HepG2 (cell line): ENCODE measurements around the gene WWP2. TPM values are rescaled to one million over a fixed set of nuclear protein-coding genes. Genes with fewer than 3 reads are reported as not detected.

Source experiments
- ATAC-seq: fragments of 200-7000 bp; cut with Tn5 transposase; 3 replicates; pipeline ENCODE4 v1.9.1; 2020; ENCODE audit warnings: mild to moderate bottlenecking, moderate library complexity
- BruUV-seq: library from RNA; stranded (reverse); fragments of 400-500 nt; replicated peaks from 2 replicates; lab custom pipeline; 2021; lab: Mats Ljungman, UMichigan
- CTCF ChIA-PET: fragments of 300-600 bp; formaldehyde crosslinking; extraction: SDS; loops from one replicate; lab custom pipeline; 2021; ENCODE audit warnings: low total read pairs, inconsistent platforms, low intra/inter-chr PET ratio; lab: Yijun Ruan, JAX
- POLR2A ChIA-PET: fragments of 350-600 bp; sonication (Branson Sonifier 250); formaldehyde crosslinking; loops from one replicate; lab custom pipeline; 2020; ENCODE audit warnings: antibody characterized with exemption, inconsistent platforms; lab: Yijun Ruan, JAX
- DNase-seq: peaks from one replicate; pipeline ENCODE4 v3.0.0-alpha.2; 2015; ENCODE audit warnings: low spot score
- FAIRE-seq: peaks from 3 replicates; lab custom pipeline; 2011; peaks lifted over from hg19 to GRCh38; lab: Jason Lieb, UNC
- H2AFZ ChIP-seq: one replicate; pipeline ENCODE4 v1.6.1; 2011; ENCODE audit warnings: low read length, inconsistent platforms
- H3K27ac ChIP-seq: fragments of 300-600 bp; 3 replicates; pipeline ENCODE4 v1.8.0; 2011; ENCODE audit warnings: mixed run types, mild to moderate bottlenecking, mixed read lengths, low read length, inconsistent platforms; ENCODE audit not compliant: insufficient read depth; ENCODE audit errors: extremely low read length
- H3K27me3 ChIP-seq, 2 experiments: fragments of 200-600 bp in 1 of 2; 2 replicates in 1 of 2; 3 replicates in 1 of 2; pipeline versions ENCODE4 v1.6.0 to v1.8.0; 2011; ENCODE audit warnings: low read length in 2 of 2, mild to moderate bottlenecking in 2 of 2, moderate library complexity in 2 of 2, inconsistent platforms in 1 of 2; ENCODE audit not compliant: insufficient read depth in 2 of 2, control insufficient read depth in 1 of 2
- H3K36me3 ChIP-seq, 2 experiments: fragments of 200-600 bp in 1 of 2; replicated peaks in 1 of 2; 2 replicates in 1 of 2; 3 replicates in 1 of 2; pipeline versions ENCODE4 v1.5.1 to v1.8.0; 2011; ENCODE audit warnings: low read length in 2 of 2, inconsistent platforms in 1 of 2; ENCODE audit not compliant: insufficient read depth in 2 of 2, control insufficient read depth in 1 of 2
- H3K4me1 ChIP-seq: 2 replicates; pipeline ENCODE4 v1.5.1; 2012; ENCODE audit warnings: low read length, inconsistent platforms; ENCODE audit not compliant: insufficient read depth
- H3K4me2 ChIP-seq: 2 replicates; pipeline ENCODE4 v1.6.0; 2011; ENCODE audit warnings: low read depth, low read length, inconsistent platforms
- H3K4me3 ChIP-seq, 3 experiments: fragments of 200-600 bp in 1 of 3; sonication (generic), shearing (Covaris generic) in 1 of 3; replicated peaks in 1 of 3; 2 replicates each; pipeline ENCODE4 v1.5.1; 2011 to 2016; ENCODE audit warnings: low read length in 3 of 3, inconsistent platforms in 2 of 3, low read depth in 2 of 3, mild to moderate bottlenecking in 2 of 3, control low read depth in 1 of 3, mixed read lengths in 1 of 3; ENCODE audit not compliant: insufficient read depth in 1 of 3
- H3K79me2 ChIP-seq: one replicate; pipeline ENCODE4 v1.6.1; 2011; ENCODE audit warnings: low read length, inconsistent platforms; ENCODE audit not compliant: insufficient read depth
- H3K9ac ChIP-seq: 2 replicates; pipeline ENCODE4 v1.6.0; 2011; ENCODE audit warnings: mild to moderate bottlenecking, low read depth, low read length, inconsistent platforms; ENCODE audit not compliant: insufficient read depth
- H3K9me3 ChIP-seq: 2 replicates; pipeline ENCODE4 v1.5.1; 2012; ENCODE audit warnings: mild to moderate bottlenecking, low read length
- H4K20me1 ChIP-seq: 2 replicates; pipeline ENCODE4 v1.6.0; 2011; ENCODE audit warnings: inconsistent platforms, mild to moderate bottlenecking, low read length, moderate library complexity; ENCODE audit not compliant: insufficient read depth
- DPF2 ChIP-seq: sonication (generic); formaldehyde crosslinking; IDR thresholded peaks from 2 replicates; pipeline ENCODE4 v1.4.0; 2020; ENCODE audit warnings: mild to moderate bottlenecking, low read depth, missing genetic modification reagents, borderline replicate concordance
- IRF9 ChIP-seq: sonication (generic); formaldehyde crosslinking; IDR thresholded peaks from 2 replicates; pipeline ENCODE4 v1.8.0; 2022; ENCODE audit warnings: missing genetic modification reagents, mild to moderate bottlenecking, borderline replicate concordance
- JARID2 ChIP-seq: sonication (generic); formaldehyde crosslinking; IDR thresholded peaks from 2 replicates; pipeline ENCODE4 v1.8.1; 2023; ENCODE audit warnings: missing genetic modification reagents, inconsistent platforms; ENCODE audit not compliant: insufficient replicate concordance
- MIER3 ChIP-seq: IDR thresholded peaks from 2 replicates; pipeline ENCODE4 v1.6.1; 2016; ENCODE audit warnings: missing compliant biosample characterization, borderline replicate concordance
- NR3C1 ChIP-seq: sonication (generic); formaldehyde crosslinking; IDR thresholded peaks from 2 replicates; pipeline ENCODE4 v1.4.0; 2020; ENCODE audit warnings: missing genetic modification reagents
- REXO4 ChIP-seq: sonication (generic); formaldehyde crosslinking; IDR thresholded peaks from 2 replicates; pipeline ENCODE4 v1.8.0; 2022; ENCODE audit warnings: missing genetic modification reagents, mild to moderate bottlenecking, borderline replicate concordance
- TCF7 ChIP-seq: sonication (generic); IDR thresholded peaks from 2 replicates; pipeline ENCODE4 v1.6.1; 2016; ENCODE audit warnings: antibody characterized with exemption, low read depth
- TEAD2 ChIP-seq: sonication (generic); formaldehyde crosslinking; IDR thresholded peaks from 2 replicates; pipeline ENCODE4 v1.9.0; 2021; ENCODE audit warnings: missing genetic modification reagents
- TFE3 ChIP-seq: IDR thresholded peaks from 2 replicates; pipeline ENCODE4 v1.6.1; 2016
- ZBTB7B ChIP-seq: sonication (generic); formaldehyde crosslinking; IDR thresholded peaks from 2 replicates; pipeline ENCODE4 v1.4.0; 2020; ENCODE audit warnings: missing genetic modification reagents
- ZHX2 ChIP-seq, 2 experiments: sonication (generic) in 1 of 2; formaldehyde crosslinking in 1 of 2; IDR thresholded peaks; 2 replicates each; pipeline versions ENCODE4 v1.6.1 to v1.9.0; 2014 to 2022; ENCODE audit warnings: antibody characterized with exemption in 1 of 2, borderline replicate concordance in 1 of 2, inconsistent platforms in 1 of 2, low read depth in 1 of 2, missing genetic modification reagents in 1 of 2
- WGBS: methylation state at CpG from one replicate; pipeline ENCODE4 v1.1.6; 2017; ENCODE audit warnings: low lambda C conversion rate; 5-methylcytosine and 5-hydroxymethylcytosine counted together
- in situ Hi-C: cut with HindIII; loops from 2 replicates; pipeline ENCODE4 v1.10.0; 2017; ENCODE audit warnings: low pct_unique_long_range_greater_than_20kb; ENCODE audit not compliant: extremely low pct_ligation_motif_present
- intact Hi-C: fragments of 100-400 bp; cut with micrococcal nuclease; formaldehyde crosslinking; loops from one replicate; pipeline ENCODE4 v1.10.0; 2022; ENCODE audit not compliant: unreplicated experiment
- polyA plus RNA-seq, 8 experiments: library from polyadenylated mRNA; depleted of rRNA in 3 of 8; stranded (reverse) in 7 of 8; unstranded in 1 of 8; fragments of >200 nt; fragmentation: Illumina TruSeq in 4 of 8; extraction: Trizol in 4 of 8; gene quantifications; 2 replicates each; pipeline versions ENCODE4 v1.2.1 to v1.2.3, GENCODE V29; 2011 to 2016; ENCODE audit warnings: low read depth in 4 of 8, missing spikeins in 1 of 8, mixed read lengths in 1 of 8; ENCODE audit not compliant: insufficient read depth in 1 of 8
- total RNA-seq, 5 experiments: library from RNA; depleted of rRNA; stranded (reverse); fragments of >200 nt; fragmentation: Illumina TruSeq; extraction: Trizol; gene quantifications; 2 replicates each; pipeline ENCODE4 v1.2.3, GENCODE V29; 2016; ENCODE audit warnings: low read depth in 1 of 5

Gene WWP2
- total and polyA plus RNA-seq, 2 of the 13 experiments (the other 11 are each of a cell fraction or from before 2014, with no cell fraction given) = 11.4 to 28.2 TPM

GRCh38 chr16:69932691-69933392, 170.7 kb downstream of the WWP2 start:
- H3K27me3 ChIP-seq = no peaks in the 10 kb centered on the region
- BruUV-seq = no TSS peak
- no peak overlapping the region for H2AFZ ChIP-seq
- DNase-seq (no peak), FAIRE-seq (no peak), ATAC-seq (no peak)
- H3K36me3 ChIP-seq = peaks cover 57 to 72% of the 10 kb centered on the region in 2 experiments
- no peak overlapping the region for H3K4me3 ChIP-seq
- H3K79me2 ChIP-seq = no peaks in the 10 kb centered on the region
- POLR2A ChIA-PET = no interaction called here
- no peak overlapping the region for H3K27ac ChIP-seq
- no peak overlapping the region for H3K9ac ChIP-seq
- H3K4me1 ChIP-seq = peaks cover 13% of the 10 kb centered on the region
- in situ Hi-C loops = no loop called here
- CTCF ChIA-PET = no interaction called here
- 95% methylated on average over 26 of the region's 27 CpGs for WGBS
- H3K9me3 ChIP-seq = no peaks in the 10 kb centered on the region
- no peak for TF ChIP-seq JARID2
- no peak for TF ChIP-seq IRF9 (CRISPR knock-in tag)
- no peak for TF ChIP-seq REXO4 (CRISPR knock-in tag)
- TF ChIP-seq TEAD2 (CRISPR knock-in tag) = no peak
- no peak for TF ChIP-seq NR3C1 (CRISPR knock-in tag)
- TF ChIP-seq ZHX2 (IDR thresholded peaks at IDR 0.05; ENCODE audit: low read depth) = no peak
- TF ChIP-seq ZHX2 (CRISPR knock-in tag; IDR thresholded peaks at IDR 0.05; ENCODE audit: borderline replicate concordance) = no peak
- no peak for TF ChIP-seq TFE3 (CRISPR knock-in tag)
- TF ChIP-seq TCF7 = no peak
- no peak for TF ChIP-seq DPF2
- no peak for TF ChIP-seq ZBTB7B
- no peak for TF ChIP-seq MIER3 (CRISPR knock-in tag)
- H4K20me1 ChIP-seq = no peaks in the 10 kb centered on the region
- intact Hi-C loops = loop anchor here (5.0 kb wide), 1 partner anchor 71 kb away; no protein-coding TSS in a partner anchor
- no peak overlapping the region for H3K4me2 ChIP-seq
